Neural progenitor cell (in vitro differentiated cells): Measurements from ENCODE around the gene MFRP. TPM values are rescaled to one million over a fixed set of nuclear protein-coding genes. Genes with fewer than 3 reads are reported as not detected.
"Not testable (repeated sequence)": the region's sequence is repeated elsewhere in the genome, so short reads cannot be mapped to it uniquely, and the experiment has no call there.

Experiments
- DNase-seq: peaks from one replicate; pipeline ENCODE4 v3.0.0-alpha.2; 2016; ENCODE audit warnings: low spot score
- H2AFZ ChIP-seq: fragments of 200-600 bp; sonication (generic); replicated peaks from 2 replicates; pipeline ENCODE4 v1.6.1; 2016; ENCODE audit warnings: antibody characterized with exemption
- H3F3A ChIP-seq: fragments of 200-600 bp; sonication (generic); 2 replicates; pipeline ENCODE4 v1.6.1; 2016; ENCODE audit warnings: antibody characterized with exemption, low read depth
- H3K27ac ChIP-seq: fragments of 200-600 bp; sonication (generic); 2 replicates; pipeline ENCODE4 v1.5.1; 2016; ENCODE audit warnings: mild to moderate bottlenecking
- H3K27me3 ChIP-seq: fragments of 200-600 bp; sonication (generic); 2 replicates; pipeline ENCODE4 v1.6.1; 2016; ENCODE audit warnings: mild to moderate bottlenecking, moderate library complexity
- H3K36me3 ChIP-seq: fragments of 200-600 bp; sonication (generic); 2 replicates; pipeline ENCODE4 v1.5.1; 2016
- H3K4me1 ChIP-seq: fragments of 200-600 bp; sonication (generic); 2 replicates; pipeline ENCODE4 v1.6.1; 2016; ENCODE audit warnings: mixed run types
- H3K4me2 ChIP-seq: fragments of 200-600 bp; sonication (generic); 2 replicates; pipeline ENCODE4 v1.6.1; 2016
- H3K4me3 ChIP-seq: fragments of 200-600 bp; sonication (generic); 2 replicates; pipeline ENCODE4 v1.5.1; 2016
- H3K79me2 ChIP-seq: fragments of 200-600 bp; sonication (generic); 2 replicates; pipeline ENCODE4 v1.6.1; 2016; ENCODE audit warnings: low read depth
- H3K9ac ChIP-seq: fragments of 200-600 bp; sonication (generic); 2 replicates; pipeline ENCODE4 v1.6.1; 2016
- H3K9me3 ChIP-seq: fragments of 200-600 bp; sonication (generic); 2 replicates; pipeline ENCODE4 v1.5.1; 2016; ENCODE audit warnings: low read depth
- H4K20me1 ChIP-seq: fragments of 200-600 bp; sonication (generic); 2 replicates; pipeline ENCODE4 v1.6.1; 2016; ENCODE audit warnings: low read depth
- H3K27ac Mint-ChIP-seq: 3 replicates; pipeline ENCODE4 v1.8.0; 2021; ENCODE audit warnings: mixed read lengths
- H3K27me3 Mint-ChIP-seq: 2 replicates; pipeline ENCODE4 v1.8.0; 2022; ENCODE audit warnings: low read depth, mild to moderate bottlenecking, inconsistent platforms, moderate library complexity, mixed read lengths; ENCODE audit not compliant: insufficient read depth
- H3K36me3 Mint-ChIP-seq: 3 replicates; pipeline ENCODE4 v1.8.0; 2021; ENCODE audit warnings: mixed read lengths
- H3K4me1 Mint-ChIP-seq: 3 replicates; pipeline ENCODE4 v1.8.0; 2021; ENCODE audit warnings: mixed read lengths
- H3K4me3 Mint-ChIP-seq: 3 replicates; pipeline ENCODE4 v1.8.0; 2021; ENCODE audit warnings: mild to moderate bottlenecking, moderate library complexity, mixed read lengths
- H3K9me3 Mint-ChIP-seq: 3 replicates; pipeline ENCODE4 v1.8.0; 2020; ENCODE audit warnings: mixed read lengths
- EZH2 ChIP-seq: fragments of 200-600 bp; sonication (generic); IDR thresholded peaks from 2 replicates; pipeline ENCODE4 v1.6.1; 2017; ENCODE audit warnings: antibody characterized with exemption, mild to moderate bottlenecking, moderate library complexity
- EZH2phosphoT487 ChIP-seq: fragments of 200-600 bp; sonication (generic); IDR thresholded peaks from 2 replicates; pipeline ENCODE4 v1.6.1; 2017; ENCODE audit warnings: antibody characterized with exemption
- total RNA-seq: library from RNA; depleted of rRNA; stranded (reverse); fragments of >200 nt; gene quantifications from 2 replicates; pipeline ENCODE4 v1.2.3, GENCODE V29; 2015; ENCODE audit warnings: low replicate concordance
- TF ChIP-seq, protein P1 (sequence below): fragments of 200-600 bp; sonication (generic); IDR thresholded peaks from 2 replicates; pipeline ENCODE4 v1.5.1; 2017; ENCODE audit warnings: antibody characterized with exemption, mild to moderate bottlenecking

MFRP gene
- total RNA-seq, 1 donor from 2014 or later, result not detected

DNA sequence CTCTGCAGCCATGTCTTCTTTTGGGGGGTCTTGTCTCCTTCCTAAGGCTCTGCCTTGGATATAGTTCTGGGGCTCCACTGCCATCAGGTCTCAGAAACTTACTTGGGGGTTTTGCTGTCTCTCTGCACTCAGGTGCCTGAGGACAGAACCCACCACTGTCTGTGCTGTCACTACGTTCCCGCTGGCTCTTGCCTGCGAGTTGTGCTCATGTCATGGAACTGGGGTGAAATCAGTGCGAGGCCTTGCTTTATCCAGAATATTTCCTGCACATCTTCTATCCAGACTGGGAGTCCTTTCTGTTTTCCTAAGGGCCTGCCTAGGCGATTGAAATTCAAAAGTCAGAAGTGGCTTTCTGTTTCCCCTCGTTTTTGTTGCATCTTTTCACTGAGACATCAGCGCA lies 41.6 kb upstream of the MFRP start:
- Mint-ChIP-seq H3K9me3 (no peaks in the 10 kb centered on the region), H3K27ac (no peak overlapping the region), H3K4me1 (no peaks in the 10 kb centered on the region), H3K27me3 (peaks cover 4% of the 10 kb centered on the region), H3K36me3 (no peaks in the 10 kb centered on the region), H3K4me3 (no peak overlapping the region)
- Histone ChIP-seq H2AFZ (no peak overlapping the region), H4K20me1 (no peaks in the 10 kb centered on the region), H3K4me1 (no peaks in the 10 kb centered on the region), H3K36me3 (no peaks in the 10 kb centered on the region), H3F3A (no peaks in the 10 kb centered on the region), H3K27me3 (peaks cover 11% of the 10 kb centered on the region), H3K4me2 (no peak overlapping the region), H3K9ac (no peak overlapping the region), H3K4me3 (no peak overlapping the region), H3K9me3 (no peaks in the 10 kb centered on the region), H3K79me2 (no peaks in the 10 kb centered on the region), H3K27ac (no peak overlapping the region)
- TF ChIP-seq EZH2 (no peak), EZH2phosphoT487 (no peak)
- TF ChIP-seq, protein P1, sequence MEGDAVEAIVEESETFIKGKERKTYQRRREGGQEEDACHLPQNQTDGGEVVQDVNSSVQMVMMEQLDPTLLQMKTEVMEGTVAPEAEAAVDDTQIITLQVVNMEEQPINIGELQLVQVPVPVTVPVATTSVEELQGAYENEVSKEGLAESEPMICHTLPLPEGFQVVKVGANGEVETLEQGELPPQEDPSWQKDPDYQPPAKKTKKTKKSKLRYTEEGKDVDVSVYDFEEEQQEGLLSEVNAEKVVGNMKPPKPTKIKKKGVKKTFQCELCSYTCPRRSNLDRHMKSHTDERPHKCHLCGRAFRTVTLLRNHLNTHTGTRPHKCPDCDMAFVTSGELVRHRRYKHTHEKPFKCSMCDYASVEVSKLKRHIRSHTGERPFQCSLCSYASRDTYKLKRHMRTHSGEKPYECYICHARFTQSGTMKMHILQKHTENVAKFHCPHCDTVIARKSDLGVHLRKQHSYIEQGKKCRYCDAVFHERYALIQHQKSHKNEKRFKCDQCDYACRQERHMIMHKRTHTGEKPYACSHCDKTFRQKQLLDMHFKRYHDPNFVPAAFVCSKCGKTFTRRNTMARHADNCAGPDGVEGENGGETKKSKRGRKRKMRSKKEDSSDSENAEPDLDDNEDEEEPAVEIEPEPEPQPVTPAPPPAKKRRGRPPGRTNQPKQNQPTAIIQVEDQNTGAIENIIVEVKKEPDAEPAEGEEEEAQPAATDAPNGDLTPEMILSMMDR, result no peak
- no peak for DNase-seq

DNA sequence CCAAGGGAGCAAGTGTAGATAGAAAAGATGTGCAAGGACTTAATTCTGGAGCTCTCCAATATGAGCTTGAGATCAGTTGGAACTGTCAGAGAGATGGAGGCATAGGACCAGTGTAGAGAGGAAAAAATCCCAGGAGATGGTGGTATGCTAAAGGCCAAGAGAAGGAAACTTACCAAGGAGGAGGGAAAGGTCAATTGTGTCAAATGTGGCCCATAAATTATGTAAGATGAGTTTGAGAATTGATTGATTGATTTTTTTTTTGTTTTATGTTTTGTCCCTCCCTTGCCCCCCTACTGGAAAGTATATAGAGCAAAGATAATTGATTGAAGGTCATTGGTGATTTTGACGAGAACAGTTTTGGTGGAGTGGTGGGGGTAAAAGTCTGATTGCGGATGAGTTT lies 37.8 kb upstream of the MFRP start:
- H2AFZ ChIP-seq, result no peak overlapping the region
- H3K27ac Mint-ChIP-seq, result no peak overlapping the region
- H3K4me3 ChIP-seq, result no peak overlapping the region
- TF ChIP-seq EZH2phosphoT487 (no peak), EZH2 (no peak)
- TF ChIP-seq, protein P1, result no peak
- no peaks in the 10 kb centered on the region for H3K36me3 ChIP-seq
- H3K79me2 ChIP-seq, result no peaks in the 10 kb centered on the region
- no peaks in the 10 kb centered on the region for H3K9me3 ChIP-seq
- no peak overlapping the region for H3K27ac ChIP-seq
- no peak overlapping the region for H3K4me2 ChIP-seq
- H3F3A ChIP-seq, result peaks cover 19% of the 10 kb centered on the region
- no peaks in the 10 kb centered on the region for H3K9me3 Mint-ChIP-seq
- peaks cover 8% of the 10 kb centered on the region for H3K4me1 Mint-ChIP-seq
- H4K20me1 ChIP-seq, result no peaks in the 10 kb centered on the region
- peaks cover 22% of the 10 kb centered on the region for H3K27me3 ChIP-seq
- H3K4me1 ChIP-seq, result peaks cover 16% of the 10 kb centered on the region
- no peak overlapping the region for H3K9ac ChIP-seq
- H3K36me3 Mint-ChIP-seq, result no peaks in the 10 kb centered on the region
- no peak for DNase-seq
- H3K27me3 Mint-ChIP-seq, result peaks cover 4% of the 10 kb centered on the region
- no peak overlapping the region for H3K4me3 Mint-ChIP-seq

DNA sequence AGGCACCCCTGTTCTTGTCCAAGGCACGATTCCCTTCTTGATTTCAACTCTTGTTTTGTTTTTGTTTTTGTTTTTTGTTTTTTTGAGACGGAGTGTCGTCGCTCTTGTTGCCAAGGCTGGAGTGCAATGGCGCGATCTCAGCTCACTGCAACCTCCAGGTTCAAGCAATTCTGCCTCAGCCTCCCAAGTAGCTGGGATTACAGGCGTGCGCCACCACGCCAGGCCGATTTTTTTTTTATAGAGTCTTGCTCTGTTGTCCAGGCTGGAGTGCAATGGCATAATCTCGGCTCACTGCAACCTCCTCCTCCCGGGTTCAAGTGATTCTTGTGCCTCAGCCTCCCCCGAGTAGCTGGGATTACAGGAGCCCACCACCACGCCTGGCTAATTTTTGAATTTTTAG lies 36.0 kb upstream of the MFRP start:
- not testable (repeated sequence) for H3K27ac Mint-ChIP-seq

DNA sequence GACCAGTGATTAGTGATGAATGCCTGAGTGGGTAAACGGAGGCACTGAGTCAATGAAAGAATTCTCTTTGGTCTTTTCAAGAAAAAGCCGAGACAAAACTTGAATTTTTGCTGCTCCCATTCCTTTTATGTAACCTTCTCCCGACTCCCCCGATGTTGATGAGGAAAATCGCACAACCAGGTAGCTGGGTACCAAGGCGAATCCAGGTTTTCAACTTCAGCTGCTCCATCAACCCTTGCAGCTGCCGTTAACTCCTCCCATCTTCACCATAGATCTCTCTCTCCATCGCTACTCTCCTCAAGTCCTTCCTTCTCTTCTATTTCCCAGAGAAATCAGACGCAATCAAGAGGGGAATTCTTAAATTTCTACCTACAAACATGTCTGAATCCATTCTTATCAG lies 35.6 kb upstream of the MFRP start:
- H3F3A ChIP-seq, result peaks cover 41% of the 10 kb centered on the region
- H3K27me3 Mint-ChIP-seq, result peaks cover 6% of the 10 kb centered on the region
- no peaks in the 10 kb centered on the region for H3K36me3 Mint-ChIP-seq
- TF ChIP-seq EZH2, result no peak
- TF ChIP-seq, protein P1, result no peak
- no peak for TF ChIP-seq EZH2phosphoT487
- H3K36me3 ChIP-seq, result no peaks in the 10 kb centered on the region
- no peaks in the 10 kb centered on the region for H3K9me3 Mint-ChIP-seq
- DNase-seq, result no peak
- peaks cover 6% of the 10 kb centered on the region for H4K20me1 ChIP-seq
- H2AFZ ChIP-seq, result peak overlapping the region; percentile 20
- peak overlapping the region; percentile 91 for H3K4me2 ChIP-seq
- H3K4me1 Mint-ChIP-seq, result peaks cover 24% of the 10 kb centered on the region
- H3K4me3 Mint-ChIP-seq, result no peak overlapping the region
- no peak overlapping the region for H3K27ac ChIP-seq
- H3K9me3 ChIP-seq, result no peaks in the 10 kb centered on the region
- H3K4me1 ChIP-seq, result peaks cover 39% of the 10 kb centered on the region
- H3K27ac Mint-ChIP-seq, result no peak overlapping the region
- no peak overlapping the region for H3K9ac ChIP-seq
- peak overlapping the region; percentile 57 for H3K4me3 ChIP-seq
- peaks cover 22% of the 10 kb centered on the region for H3K27me3 ChIP-seq
- no peaks in the 10 kb centered on the region for H3K79me2 ChIP-seq

More for the DNA sequence above, 36.0 kb upstream of the MFRP start:
- not testable (repeated sequence) for DNase-seq, H3K79me2 ChIP-seq, H3K27me3 Mint-ChIP-seq, H4K20me1 ChIP-seq, H3K9me3 Mint-ChIP-seq, H3K4me3 Mint-ChIP-seq, H3K9ac ChIP-seq, H2AFZ ChIP-seq, H3K36me3 Mint-ChIP-seq, H3K27ac ChIP-seq, H3K9me3 ChIP-seq, H3K36me3 ChIP-seq
- H3K4me1 Mint-ChIP-seq, result peaks cover 24% of the 10 kb centered on the region
- peaks cover 22% of the 10 kb centered on the region for H3K27me3 ChIP-seq
- H3F3A ChIP-seq, result peaks cover 37% of the 10 kb centered on the region
- H3K4me1 ChIP-seq, result peaks cover 35% of the 10 kb centered on the region
- peak overlapping the region; percentile 91 for H3K4me2 ChIP-seq
- peak overlapping the region; percentile 57 for H3K4me3 ChIP-seq
